SK-N-SH treated with all-trans-retinoic acid at 6 μM for 48 hours (cell line): Measurements from ENCODE around the gene COL6A1.

Source experiments
- ATAC-seq: fragments of 200-7000 bp; cut with Tn5 transposase; 3 replicates; pipeline ENCODE4 v1.9.1; 2020; ENCODE audit warnings: mild to moderate bottlenecking, moderate library complexity
- ARNTL ChIP-seq: fragments of 450-650 bp; formaldehyde crosslinking; IDR thresholded peaks from 2 replicates; pipeline ENCODE4 v1.5.0; 2020; ENCODE audit warnings: low read depth, mild to moderate bottlenecking, moderate library complexity, borderline replicate concordance
- CREB5 ChIP-seq: fragments of 250-450 bp; sonication (Bioruptor Pico); IDR thresholded peaks from 2 replicates; pipeline ENCODE4 v1.5.1; 2020; ENCODE audit warnings: low read depth, mild to moderate bottlenecking, moderate library complexity
- CSDC2 ChIP-seq: fragments of 250-450 bp; sonication (Bioruptor Pico); IDR thresholded peaks from 2 replicates; pipeline ENCODE4 v1.5.0; 2020; ENCODE audit warnings: mild to moderate bottlenecking, moderate library complexity
- CSRNP3 ChIP-seq: fragments of 250-450 bp; sonication (Bioruptor Pico); IDR thresholded peaks from 2 replicates; pipeline ENCODE4 v1.5.1; 2021; ENCODE audit warnings: mild to moderate bottlenecking, moderate library complexity
- ESRRG ChIP-seq: fragments of 250-450 bp; sonication (Bioruptor Pico); IDR thresholded peaks from 2 replicates; pipeline ENCODE4 v1.6.1; 2021; ENCODE audit warnings: mild to moderate bottlenecking
- ISL1 ChIP-seq: fragments of 250-450 bp; sonication (Bioruptor Pico); IDR thresholded peaks from 2 replicates; pipeline ENCODE4 v2.1.2; 2022; ENCODE audit warnings: mild to moderate bottlenecking, moderate library complexity
- OSR1 ChIP-seq: fragments of 250-450 bp; sonication (Bioruptor Pico); IDR thresholded peaks from 2 replicates; pipeline ENCODE4 v1.8.0; 2022; ENCODE audit warnings: moderate library complexity, mild to moderate bottlenecking, inconsistent platforms
- PPARA ChIP-seq: fragments of 250-450 bp; sonication (Bioruptor Pico); IDR thresholded peaks from 2 replicates; pipeline ENCODE4 v1.5.0; 2020; ENCODE audit warnings: mild to moderate bottlenecking, borderline replicate concordance
- RARB ChIP-seq: fragments of 250-450 bp; sonication (Bioruptor Pico); IDR thresholded peaks from 2 replicates; pipeline ENCODE4 v1.8.0; 2021; ENCODE audit warnings: mild to moderate bottlenecking, moderate library complexity
- SNAI2 ChIP-seq: fragments of 250-450 bp; sonication (Bioruptor Pico); IDR thresholded peaks from 2 replicates; pipeline ENCODE4 v1.5.0; 2020; ENCODE audit warnings: mild to moderate bottlenecking, moderate library complexity
- TSHZ2 ChIP-seq: fragments of 250-450 bp; sonication (Bioruptor Pico); IDR thresholded peaks from 2 replicates; pipeline ENCODE4 v1.5.0; 2020; ENCODE audit warnings: mild to moderate bottlenecking, moderate library complexity
- ZC3H10 ChIP-seq: fragments of 250-450 bp; sonication (Bioruptor Pico); IDR thresholded peaks from 2 replicates; pipeline ENCODE4 v1.5.1; 2021; ENCODE audit warnings: mild to moderate bottlenecking, moderate library complexity
- ZFP3 ChIP-seq: fragments of 250-450 bp; sonication (Bioruptor Pico); IDR thresholded peaks from 2 replicates; pipeline ENCODE4 v1.5.0; 2020; ENCODE audit warnings: mild to moderate bottlenecking, moderate library complexity
- ZFP30 ChIP-seq: fragments of 450-650 bp; formaldehyde crosslinking; IDR thresholded peaks from 2 replicates; pipeline ENCODE4 v1.5.0; 2022; ENCODE audit warnings: mild to moderate bottlenecking, moderate library complexity
- ZNF70 ChIP-seq: fragments of 450-650 bp; formaldehyde crosslinking; IDR thresholded peaks from 2 replicates; pipeline ENCODE4 v1.5.0; 2020; ENCODE audit warnings: mild to moderate bottlenecking, moderate library complexity
- ZNF8 ChIP-seq: fragments of 450-650 bp; formaldehyde crosslinking; IDR thresholded peaks from 2 replicates; pipeline ENCODE4 v1.5.0; 2020; ENCODE audit warnings: mild to moderate bottlenecking, moderate library complexity

The COL6A1 gene

GRCh38 chr21:45987121-45987711, 5.6 kb downstream of the COL6A1 start:
- ATAC-seq, result no peak
- TF ChIP-seq TSHZ2 (CRISPR knock-in tag) (no peak), OSR1 (no peak), ZFP30 (CRISPR knock-in tag) (no peak), ARNTL (CRISPR knock-in tag) (no peak), ZNF70 (no peak), PPARA (CRISPR knock-in tag) (no peak), ESRRG (CRISPR knock-in tag) (no peak), CREB5 (no peak), CSRNP3 (no peak), SNAI2 (CRISPR knock-in tag) (no peak)

GRCh38 chr21:45988366-45989347, 7.1 kb downstream of the COL6A1 start:
- no peak for ATAC-seq
- TF ChIP-seq CSDC2 (no peak), RARB (CRISPR knock-in tag) (no peak), CREB5 (no peak), ZNF8 (CRISPR knock-in tag) (no peak), ISL1 (CRISPR knock-in tag) (no peak), CSRNP3 (no peak), ARNTL (CRISPR knock-in tag) (no peak), ZC3H10 (CRISPR knock-in tag) (no peak), ZFP3 (CRISPR knock-in tag) (no peak), ZFP30 (CRISPR knock-in tag) (no peak), SNAI2 (CRISPR knock-in tag) (no peak)

GRCh38 chr21:45989355-45990048, 7.9 kb downstream of the COL6A1 start:
- no peak for ATAC-seq
- TF ChIP-seq ZC3H10 (CRISPR knock-in tag), result no peak
- TF ChIP-seq PPARA (CRISPR knock-in tag), result no peak
- no peak for TF ChIP-seq RARB (CRISPR knock-in tag)
- TF ChIP-seq TSHZ2 (CRISPR knock-in tag), result no peak
